GM18868 (cell line): ENCODE data around the gene PTPRN2.
"Not testable (repeated sequence)": the region's sequence is repeated elsewhere in the genome, so short reads cannot be mapped to it uniquely, and the experiment has no call there.

Experiments used
- ATAC-seq: cut with Tn5 transposase; IDR thresholded peaks from one replicate; pipeline ENCODE4 v1.9.1; 2021; ENCODE audit warnings: mild to moderate bottlenecking, moderate library complexity; ENCODE audit not compliant: unreplicated experiment

The PTPRN2 gene

DNA sequence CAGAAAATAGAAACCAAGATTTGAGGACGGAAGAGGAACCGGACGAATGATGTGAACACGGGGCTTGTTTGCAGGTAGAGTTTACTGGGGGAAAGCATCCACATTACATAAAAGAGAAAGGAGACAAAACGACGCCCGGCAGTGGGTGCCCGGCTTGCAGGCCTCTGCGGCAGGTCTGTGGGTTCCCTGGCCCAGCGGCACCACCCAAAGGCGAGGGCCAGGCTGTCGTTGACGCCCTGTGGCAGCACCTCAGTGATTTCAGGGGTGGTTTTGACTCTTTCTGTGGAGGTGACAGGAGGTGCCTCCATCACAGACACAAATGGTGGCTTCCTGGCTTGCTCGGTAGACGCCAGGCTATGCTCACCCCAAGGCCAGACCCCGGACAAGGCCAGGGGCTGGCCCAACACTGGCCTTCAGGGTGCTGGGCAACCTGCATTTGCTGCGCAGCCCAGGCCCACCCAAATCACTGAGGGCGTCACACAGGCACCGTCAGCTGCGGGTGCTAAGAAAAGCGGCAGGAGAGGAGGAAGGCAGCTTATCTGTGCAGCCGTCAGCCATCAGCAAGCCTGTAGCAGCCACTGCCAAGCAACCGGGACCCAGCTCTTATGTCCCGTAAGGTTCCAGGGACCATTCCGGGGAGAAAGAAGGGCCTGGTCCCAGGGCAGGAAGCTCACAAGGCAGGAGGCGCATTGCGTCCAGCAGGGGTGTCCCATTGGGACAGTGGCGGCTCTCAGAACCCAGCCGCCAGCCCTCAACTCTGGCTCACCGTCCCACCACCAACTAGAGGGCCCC lies 230.3 kb downstream of the PTPRN2 start:
- ATAC-seq: no peak

DNA sequence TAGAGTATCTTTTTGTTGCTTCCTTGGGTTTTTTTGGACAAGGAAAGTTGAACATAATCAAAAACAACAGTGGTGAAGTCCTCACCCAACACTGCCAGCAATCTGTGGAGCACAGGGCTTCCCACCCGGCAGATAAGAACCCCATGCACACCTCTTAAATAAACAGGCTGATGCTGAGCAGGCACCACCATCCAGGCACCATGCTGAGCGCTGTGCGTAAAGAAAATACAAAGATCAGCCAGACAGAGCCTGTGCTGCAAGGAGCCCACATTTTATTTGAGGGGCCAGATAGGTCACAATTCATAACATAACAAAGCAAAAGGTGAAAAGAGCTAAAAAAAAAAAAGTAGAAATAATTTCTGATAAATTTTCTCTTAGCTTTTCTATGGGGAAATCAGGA lies 231.2 kb downstream of the PTPRN2 start:
- ATAC-seq: no peak

DNA sequence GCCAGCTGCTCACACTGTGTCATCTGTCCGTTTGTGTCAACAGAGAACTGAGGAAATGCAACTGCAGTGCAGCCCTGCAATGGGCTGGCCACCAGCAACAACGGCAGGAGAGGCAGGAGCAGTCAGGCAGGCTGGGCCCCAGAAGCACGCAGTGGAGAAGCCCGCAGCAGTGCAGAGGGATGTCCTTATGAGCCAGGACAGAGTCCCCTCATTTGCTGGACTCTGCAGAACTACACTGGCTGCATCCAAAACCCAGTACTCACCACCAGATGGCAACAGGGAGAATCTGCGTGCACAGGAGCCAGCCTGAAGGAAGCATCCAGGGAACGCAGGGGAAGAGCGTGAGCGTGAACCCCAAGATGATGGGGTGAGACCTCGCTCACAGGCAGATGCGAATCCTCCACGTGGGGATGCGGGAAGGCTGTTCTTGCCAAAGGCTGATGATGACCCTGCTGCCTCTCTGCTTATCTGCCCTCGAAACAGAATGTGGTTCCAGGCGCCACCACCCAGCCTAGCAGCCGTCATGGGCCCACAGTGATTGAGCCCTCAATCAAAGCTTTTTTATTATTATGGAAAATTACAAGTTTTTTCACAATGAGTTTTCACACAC lies 232.1 kb downstream of the PTPRN2 start:
- ATAC-seq: no peak

DNA sequence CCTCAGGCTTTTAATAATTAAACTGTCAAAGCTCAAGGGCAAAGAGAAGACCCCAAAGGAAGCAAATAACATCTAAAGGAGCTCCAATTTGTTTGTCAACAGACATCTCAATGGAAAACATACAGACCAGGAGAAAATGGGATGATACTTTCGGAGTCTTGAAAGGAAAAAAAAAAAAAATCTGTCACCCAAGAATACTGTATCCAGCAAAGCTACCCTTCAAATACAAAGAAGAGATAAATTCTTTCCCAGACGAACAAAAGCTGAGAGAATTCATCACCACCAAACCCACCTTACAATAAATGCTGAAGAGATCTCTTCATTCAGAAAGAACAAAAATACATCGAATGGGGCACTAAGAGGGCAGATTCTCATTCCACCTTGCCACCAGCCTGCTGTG lies 232.8 kb downstream of the PTPRN2 start:
- no peak for ATAC-seq

DNA sequence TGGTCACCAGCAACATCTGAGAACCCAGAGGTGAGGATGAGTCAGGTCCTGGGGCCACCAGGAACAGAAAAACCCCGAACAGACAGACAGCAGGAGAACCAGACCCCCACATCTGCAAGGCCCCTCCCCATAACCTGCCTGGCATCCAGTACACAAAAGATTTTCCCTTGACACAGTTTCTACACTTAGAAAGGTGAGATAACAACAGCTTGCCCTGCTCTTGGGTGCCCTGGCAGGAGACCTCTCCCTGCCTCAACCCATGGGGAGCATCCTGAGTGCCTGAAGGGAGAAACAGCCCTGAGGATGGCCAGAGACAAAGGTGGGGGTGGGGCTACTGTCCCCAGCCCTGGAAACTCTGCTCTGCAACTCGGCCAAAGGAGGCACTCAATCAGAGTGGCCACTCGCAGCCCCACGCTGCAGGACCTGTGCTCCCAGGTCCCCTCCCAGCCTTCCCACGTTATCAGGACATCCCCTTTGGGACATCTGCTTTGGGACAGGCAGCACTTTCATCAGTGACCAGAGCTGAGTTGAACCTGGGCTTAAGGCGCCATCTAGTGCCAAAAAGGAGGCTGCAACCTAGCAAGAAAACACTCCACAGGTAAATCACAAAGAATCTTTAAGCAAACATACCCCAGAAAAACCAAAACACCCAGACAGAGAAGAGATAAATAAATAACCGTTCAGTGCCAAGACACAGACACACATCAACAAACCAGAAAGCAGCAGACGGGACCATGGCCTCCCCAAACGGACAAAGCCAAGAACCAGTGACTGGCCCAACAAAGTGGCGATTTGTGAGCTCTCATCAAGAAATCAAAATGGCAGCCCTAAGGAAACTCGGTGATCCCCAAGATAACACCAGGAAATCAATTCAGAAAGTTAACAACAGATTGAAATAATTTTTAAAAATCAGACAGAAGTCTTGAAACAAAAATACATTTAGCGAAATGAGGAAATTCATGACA lies 233.7 kb downstream of the PTPRN2 start:
- ATAC-seq: no peak

DNA sequence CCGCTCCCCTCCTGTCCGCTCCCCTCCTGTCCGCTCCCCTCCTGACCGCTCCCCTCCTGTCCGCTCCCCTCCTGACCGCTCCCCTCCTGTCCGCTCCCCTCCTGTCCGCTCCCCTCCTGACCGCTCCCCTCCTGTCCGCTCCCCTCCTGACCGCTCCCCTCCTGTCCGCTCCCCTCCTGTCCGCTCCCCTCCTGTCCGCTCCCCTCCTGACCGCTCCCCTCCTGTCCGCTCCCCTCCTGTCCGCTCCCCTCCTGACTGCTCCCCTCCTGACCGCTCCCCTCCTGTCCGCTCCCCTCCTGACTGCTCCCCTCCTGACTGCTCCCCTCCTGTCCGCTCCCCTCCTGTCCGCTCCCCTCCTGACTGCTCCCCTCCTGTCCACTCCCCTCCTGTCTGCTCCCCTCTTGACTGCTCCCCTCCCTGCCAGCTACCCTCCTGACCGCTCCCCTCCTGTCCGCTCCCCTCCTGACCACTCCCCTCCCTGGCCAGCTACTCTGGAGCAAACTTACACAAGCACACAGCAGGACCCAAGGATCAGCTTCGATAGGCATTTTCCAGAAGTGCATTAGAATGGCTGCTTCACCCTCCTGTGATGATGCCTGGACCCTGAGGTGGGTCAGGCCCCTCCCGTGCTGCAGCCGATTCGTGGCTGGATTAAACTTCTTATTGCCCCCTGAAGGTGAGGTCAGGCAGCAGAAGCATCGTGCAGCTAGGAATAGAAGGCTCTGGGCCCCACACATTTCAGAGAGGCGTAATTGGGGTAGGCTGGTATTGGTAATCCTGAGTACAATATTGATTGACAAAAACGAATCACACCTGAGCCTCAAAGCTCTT lies 235.5 kb downstream of the PTPRN2 start:
- not testable (repeated sequence) for ATAC-seq

DNA sequence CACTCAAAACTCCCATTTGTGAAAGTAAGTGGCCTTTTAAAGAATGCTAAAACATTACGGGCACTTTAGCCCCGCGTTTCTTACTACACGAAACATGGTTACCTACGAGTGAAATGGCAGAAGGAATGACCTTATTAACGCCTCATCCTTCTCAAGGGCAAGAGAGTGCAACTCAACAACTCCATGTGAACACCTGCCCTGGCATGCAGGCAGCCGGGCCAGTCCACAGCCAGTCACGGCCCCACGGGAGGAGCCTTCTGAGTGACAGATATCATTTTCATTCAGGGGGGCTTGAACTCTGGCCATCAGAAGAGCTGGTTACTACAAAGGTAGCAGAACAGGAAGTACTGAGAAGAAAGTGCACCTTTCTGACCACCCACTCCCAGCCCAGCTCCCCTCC lies 236.1 kb downstream of the PTPRN2 start:
- ATAC-seq: no peak

DNA sequence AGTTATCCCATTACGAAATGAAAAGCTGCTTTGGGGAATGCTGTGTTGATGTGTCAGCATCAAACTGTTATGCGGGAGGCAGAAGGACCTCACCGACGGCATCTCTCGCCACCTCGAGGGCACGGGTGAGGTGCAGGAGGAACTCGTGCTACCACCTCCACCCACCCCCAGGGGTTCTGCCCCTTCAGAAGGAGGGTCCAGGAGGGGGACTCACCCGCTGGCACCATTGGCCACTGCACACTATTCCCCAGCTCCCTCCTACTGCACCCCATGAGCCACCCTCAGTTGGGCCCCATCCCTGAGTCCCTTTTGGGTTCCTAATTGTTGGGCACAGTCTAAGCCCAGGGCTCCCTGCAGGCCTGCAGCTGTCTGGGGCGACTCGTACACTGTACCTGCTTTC lies 236.6 kb downstream of the PTPRN2 start:
- no peak for ATAC-seq

DNA sequence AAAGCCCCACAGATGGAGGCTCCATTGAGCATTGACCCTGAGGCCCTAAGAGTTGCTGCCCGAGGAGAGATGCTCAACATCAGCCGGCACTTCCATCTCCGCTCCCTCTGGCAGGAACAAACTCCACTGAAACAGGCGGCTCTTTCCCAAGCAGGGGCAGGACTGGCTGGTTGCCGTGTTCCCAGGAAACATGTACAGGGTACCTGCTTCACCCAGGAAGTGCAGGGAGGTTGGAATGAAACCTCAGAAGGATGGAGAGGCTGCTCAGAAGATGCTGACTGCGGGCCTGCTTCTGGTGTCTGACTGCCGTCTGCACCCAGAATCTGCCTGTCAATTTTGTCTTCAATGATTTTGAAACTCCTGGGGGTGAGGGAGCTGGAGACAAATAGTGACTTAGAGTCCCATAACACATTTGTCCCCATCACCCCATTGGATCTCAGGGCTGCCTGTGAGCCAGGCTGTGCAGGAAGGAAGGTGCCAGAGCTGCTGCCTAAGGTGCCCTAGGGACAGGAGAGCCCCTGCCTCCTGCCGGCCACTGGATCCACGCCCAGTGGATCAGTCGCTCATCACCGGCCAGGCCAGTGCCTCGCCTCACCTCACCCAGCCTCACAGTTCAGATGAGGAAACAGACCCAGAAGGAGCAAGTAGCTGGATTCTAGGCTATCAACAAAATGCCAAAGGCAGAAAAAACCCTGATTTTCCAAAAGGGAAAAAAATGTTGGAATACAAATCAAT lies 237.3 kb downstream of the PTPRN2 start:
- ATAC-seq: no peak

DNA sequence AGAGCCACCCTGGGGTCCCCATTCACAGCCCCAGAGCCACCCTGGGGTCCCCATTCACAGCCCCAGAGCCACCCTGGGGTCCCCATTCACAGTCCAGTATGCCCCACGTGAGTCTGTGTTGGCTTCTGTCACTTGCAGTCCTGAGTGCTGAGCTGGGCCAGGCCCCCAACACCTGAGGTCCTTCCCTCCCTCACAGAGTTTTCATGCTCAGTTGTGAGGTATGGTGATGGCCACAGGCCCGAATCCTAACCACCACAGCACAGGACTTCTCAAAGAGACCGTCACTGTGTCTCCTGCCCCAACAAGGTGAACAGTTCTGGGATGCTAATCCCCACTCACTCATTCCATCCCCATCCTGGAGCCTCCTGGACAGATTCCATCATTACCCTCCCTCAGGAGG lies 239.2 kb downstream of the PTPRN2 start:
- no peak for ATAC-seq

DNA sequence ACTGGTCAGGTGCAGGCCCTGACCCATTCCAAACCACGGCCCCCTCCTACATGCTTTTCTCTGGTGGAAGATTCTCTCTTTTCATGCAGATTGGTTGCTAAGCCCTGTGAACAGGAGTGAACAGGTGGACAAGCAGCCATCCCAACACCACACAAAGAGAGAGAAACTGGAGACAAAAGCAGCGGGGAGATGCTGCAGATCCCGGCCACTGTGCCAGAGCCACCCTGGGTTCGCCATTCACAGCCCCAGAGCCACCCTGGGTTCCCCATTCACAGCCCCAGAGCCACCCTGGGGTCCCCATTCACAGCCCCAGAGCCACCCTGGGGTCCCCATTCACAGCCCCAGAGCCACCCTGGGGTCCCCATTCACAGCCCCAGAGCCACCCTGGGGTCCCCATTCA lies 239.6 kb downstream of the PTPRN2 start:
- ATAC-seq: not testable (repeated sequence)

DNA sequence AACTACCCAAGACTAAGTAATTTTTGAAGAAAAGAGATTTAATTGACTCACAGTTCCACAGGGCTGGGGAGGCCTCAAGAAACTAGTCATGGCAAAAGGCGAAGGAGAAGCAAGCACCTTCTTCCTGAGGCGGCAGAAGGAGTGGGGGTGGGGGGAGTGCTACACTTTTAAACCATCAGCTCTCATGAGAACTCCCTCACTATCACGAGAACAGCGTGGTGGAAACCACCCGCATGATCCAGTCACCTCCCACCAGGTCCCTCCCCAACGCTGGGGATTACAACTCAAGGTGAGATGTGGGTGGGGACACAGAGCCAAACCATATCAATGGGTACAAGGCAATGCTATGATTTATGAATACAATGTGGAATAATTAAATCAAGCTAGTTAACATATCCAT lies 241.9 kb downstream of the PTPRN2 start:
- no peak for ATAC-seq

DNA sequence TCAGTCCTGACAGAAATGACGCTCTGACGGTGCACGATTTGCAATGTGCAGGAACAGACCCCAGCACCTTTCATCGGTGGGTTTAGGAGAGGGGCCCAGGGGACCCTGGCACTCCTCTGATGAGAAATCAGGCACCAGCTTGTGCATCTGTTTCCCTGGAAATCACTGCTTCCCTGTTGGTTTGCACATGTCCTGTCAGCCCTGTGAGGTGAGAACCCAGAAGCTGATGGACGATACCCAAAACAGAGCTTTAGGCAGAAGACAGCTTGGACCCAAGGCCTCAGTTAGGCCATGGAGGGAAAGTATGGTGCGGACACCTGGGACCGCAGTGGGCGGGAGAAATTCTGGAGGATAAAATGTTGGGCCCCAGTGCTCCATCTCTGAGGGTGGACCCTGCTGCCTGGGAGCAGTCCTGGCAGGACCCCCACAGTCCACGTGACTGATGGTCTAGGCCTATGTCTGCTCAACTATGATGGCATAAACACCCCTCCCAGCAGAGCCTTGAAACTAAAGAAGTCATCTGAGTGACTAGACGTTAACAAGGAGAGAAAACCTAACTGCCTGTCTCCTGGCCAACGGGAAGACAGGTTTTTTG lies 242.8 kb downstream of the PTPRN2 start:
- ATAC-seq: no peak

DNA sequence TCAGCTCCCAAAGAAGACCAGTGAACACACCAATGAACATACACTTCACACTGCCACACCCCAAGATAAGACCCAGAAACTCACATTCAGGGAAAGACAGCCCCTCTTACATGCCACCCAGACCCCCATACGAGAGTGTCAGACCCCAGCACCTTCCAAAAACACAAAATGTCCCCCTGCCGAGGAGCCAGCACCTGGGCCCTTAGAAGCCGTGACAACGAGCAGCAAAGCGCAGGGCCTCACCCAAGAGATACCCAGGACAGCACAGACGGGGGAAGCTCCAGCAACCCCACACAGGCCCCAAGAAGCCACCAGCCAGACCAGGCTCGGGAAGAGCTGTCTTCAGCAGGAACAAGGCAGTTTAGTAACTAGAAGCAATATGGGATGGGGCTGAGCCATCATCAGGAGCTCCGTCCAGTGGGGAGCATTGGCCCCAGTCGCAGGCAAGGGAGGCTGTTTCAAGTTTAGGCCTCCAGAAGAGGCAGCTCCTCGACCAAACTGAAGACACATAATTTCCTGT lies 243.6 kb downstream of the PTPRN2 start:
- no peak for ATAC-seq

DNA sequence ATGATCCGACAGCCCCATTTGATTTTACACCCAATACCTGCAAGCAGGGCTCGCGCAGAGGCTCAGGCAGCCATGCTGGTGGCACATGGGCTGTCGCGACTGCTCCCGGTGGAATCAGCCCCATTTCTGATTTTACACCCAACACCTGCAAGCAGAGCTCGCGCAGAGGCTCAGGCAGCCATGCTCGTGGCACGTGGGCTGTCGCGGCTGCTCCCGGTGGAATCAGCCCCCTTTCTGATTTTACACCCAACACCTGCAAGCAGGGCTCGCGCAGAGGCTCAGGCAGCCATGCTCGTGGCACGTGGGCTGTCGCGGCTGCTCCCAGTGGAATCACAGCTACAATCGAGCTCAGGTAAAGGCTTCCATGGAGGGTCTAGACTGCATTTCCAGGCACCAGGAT lies 244.1 kb downstream of the PTPRN2 start:
- ATAC-seq: no peak

DNA sequence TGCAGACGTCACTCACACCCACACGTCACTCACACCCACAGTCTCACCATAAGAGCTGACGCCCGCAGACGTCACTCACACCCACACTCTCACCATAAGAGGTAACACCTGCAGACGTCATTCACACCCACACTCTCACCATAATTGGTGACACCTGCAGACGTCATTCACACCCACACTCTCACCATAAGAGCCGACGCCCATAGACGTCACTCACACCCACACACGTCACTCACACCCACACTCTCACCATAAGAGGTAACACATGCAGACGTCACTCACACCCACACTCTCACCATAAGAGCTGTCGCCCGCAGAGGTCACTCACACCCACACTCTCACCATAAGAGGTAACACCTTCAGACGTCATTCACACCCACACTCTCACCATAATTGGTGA lies 246.5 kb downstream of the PTPRN2 start:
- not testable (repeated sequence) for ATAC-seq

DNA sequence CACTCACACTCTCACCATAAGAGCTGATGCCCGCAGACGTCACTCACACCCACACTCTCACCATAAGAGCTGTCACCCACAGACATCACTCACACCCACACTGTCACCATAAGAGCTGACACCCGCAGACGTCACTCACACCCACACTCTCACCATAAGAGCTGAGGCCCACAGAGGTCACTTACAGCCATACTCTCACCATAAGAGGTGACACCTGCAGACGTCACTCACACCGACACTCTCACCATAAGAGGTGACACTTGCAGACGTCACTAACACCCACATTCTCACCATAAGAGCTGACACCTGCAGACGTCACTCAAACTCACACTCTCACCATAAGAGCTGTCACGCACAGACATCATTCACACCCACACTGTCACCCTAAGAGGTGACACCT lies 250.7 kb downstream of the PTPRN2 start:
- ATAC-seq: not testable (repeated sequence)

DNA sequence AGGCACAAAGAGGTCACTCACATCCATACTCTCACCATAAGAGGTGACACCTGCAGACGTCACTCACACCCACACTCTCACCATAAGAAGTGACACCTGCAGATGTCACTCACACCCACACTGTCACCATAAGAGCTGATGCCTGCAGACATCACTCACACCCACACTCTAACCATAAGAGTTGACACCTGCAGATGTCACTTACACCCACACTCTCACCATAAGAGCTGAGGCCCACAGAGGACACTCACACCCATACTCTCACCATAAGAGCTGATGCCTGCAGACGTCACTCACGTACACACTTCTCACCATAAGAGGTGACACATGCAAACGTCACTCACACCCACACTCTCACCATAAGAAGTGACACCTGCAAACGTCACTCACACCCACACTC lies 255.1 kb downstream of the PTPRN2 start:
- not testable (repeated sequence) for ATAC-seq

DNA sequence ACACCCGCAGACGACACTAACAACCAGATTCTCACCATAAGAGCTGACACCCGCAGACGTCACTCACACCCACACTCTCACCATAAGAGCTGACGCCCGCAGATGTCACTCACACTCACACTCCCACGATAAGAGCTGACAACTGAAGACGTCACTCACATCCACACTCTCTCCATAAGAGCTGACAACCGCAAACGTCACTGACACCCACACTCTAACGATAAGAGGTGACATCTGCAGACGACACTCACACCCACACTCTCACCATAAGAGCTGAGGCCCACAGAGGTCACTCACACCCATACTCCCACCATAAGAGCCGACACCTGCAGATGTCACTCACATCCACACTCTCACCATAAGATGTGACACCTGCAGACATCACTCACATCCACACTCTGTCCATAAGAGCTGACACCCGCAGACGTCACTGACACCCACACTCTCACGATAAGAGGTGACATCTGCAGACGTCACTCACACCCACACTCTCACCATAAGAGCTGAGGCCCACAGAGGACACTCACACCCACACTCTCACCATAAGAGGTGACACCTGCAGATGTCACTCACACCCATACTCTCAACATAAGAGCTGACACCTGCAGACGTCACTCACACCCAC lies 255.7 kb downstream of the PTPRN2 start:
- not testable (repeated sequence) for ATAC-seq
